Liver (tissue), 9 donors: ENCODE measurements around the gene CEP95. TPM values are rescaled to one million over a fixed set of nuclear protein-coding genes. Genes with fewer than 3 reads are reported as not detected.
"Not testable (repeated sequence)": the region's sequence is repeated elsewhere in the genome, so short reads cannot be mapped to it uniquely, and the experiment has no call there.

Experiments used
- DNase-seq: peaks from one replicate; pipeline ENCODE4 v3.0.0-alpha.2; 2017; ENCODE audit warnings: low spot score
- H3K27ac ChIP-seq, 2 donors: one replicate each; pipeline ENCODE4 v1.7.0; 2013; ENCODE audit warnings: inconsistent platforms in 2 of 2, low read length in 2 of 2, control low read depth in 1 of 2, low read depth in 1 of 2, mild to moderate bottlenecking in 1 of 2
- H3K27me3 ChIP-seq, 4 donors: one replicate each; pipeline versions ENCODE4 v1.6.1 to v1.7.0; 2013; ENCODE audit warnings: low read length in 3 of 4, inconsistent platforms in 1 of 4, mild to moderate bottlenecking in 1 of 4, moderate library complexity in 1 of 4; ENCODE audit not compliant: control insufficient read depth in 4 of 4, insufficient read depth in 4 of 4
- H3K36me3 ChIP-seq, 4 donors: one replicate each; pipeline versions ENCODE4 v1.6.1 to v1.7.0; 2013; ENCODE audit warnings: low read length in 3 of 4, mild to moderate bottlenecking in 3 of 4, low read depth in 1 of 4, moderate library complexity in 1 of 4; ENCODE audit not compliant: control insufficient read depth in 4 of 4, insufficient read depth in 3 of 4
- H3K4me1 ChIP-seq, 4 donors: one replicate each; pipeline versions ENCODE4 v1.6.1 to v1.7.0; 2013; ENCODE audit warnings: low read length in 3 of 4, mild to moderate bottlenecking in 3 of 4, moderate library complexity in 1 of 4; ENCODE audit not compliant: control insufficient read depth in 4 of 4, insufficient read depth in 4 of 4
- H3K4me3 ChIP-seq, 3 donors: one replicate each; pipeline versions ENCODE4 v1.6.1 to v1.7.0; 2013; ENCODE audit warnings: low read length in 3 of 3, control low read depth in 1 of 3, low read depth in 1 of 3, mild to moderate bottlenecking in 1 of 3
- H3K9ac ChIP-seq, 2 donors: one replicate each; pipeline ENCODE4 v1.7.0; 2013; ENCODE audit warnings: low read length in 2 of 2, mild to moderate bottlenecking in 2 of 2, moderate library complexity in 2 of 2, control low read depth in 1 of 2, low read depth in 1 of 2
- H3K9me3 ChIP-seq, 4 donors: one replicate each; pipeline versions ENCODE4 v1.6.1 to v1.7.0; 2013; ENCODE audit warnings: low read length in 3 of 4; ENCODE audit not compliant: control insufficient read depth in 4 of 4
- EGR1 ChIP-seq, 2 donors: IDR thresholded peaks; 2 replicates each; pipeline ENCODE4 v1.6.1; 2016 to 2018; ENCODE audit warnings: antibody characterized with exemption in 2 of 2, low read depth in 2 of 2
- FOXA1 ChIP-seq: IDR thresholded peaks from 2 replicates; pipeline ENCODE4 v1.6.1; 2016; ENCODE audit warnings: antibody characterized with exemption
- FOXA2 ChIP-seq: IDR thresholded peaks from 2 replicates; pipeline ENCODE4 v1.6.1; 2016; ENCODE audit warnings: antibody characterized with exemption
- GABPA ChIP-seq, 2 donors: IDR thresholded peaks in 1 of 2; conservative IDR thresholded peaks in 1 of 2; 2 replicates each; pipeline ENCODE4 v1.6.1; 2016; ENCODE audit warnings: antibody characterized with exemption in 2 of 2, mild to moderate bottlenecking in 1 of 2, moderate library complexity in 1 of 2
- HNF4G ChIP-seq: IDR thresholded peaks from 2 replicates; pipeline ENCODE4 v1.6.1; 2016; ENCODE audit warnings: antibody characterized with exemption
- JUND ChIP-seq, 2 donors: IDR thresholded peaks; 2 replicates each; pipeline ENCODE4 v1.6.1; 2016; ENCODE audit warnings: antibody characterized with exemption in 2 of 2
- NR2F2 ChIP-seq: IDR thresholded peaks from 2 replicates; pipeline ENCODE4 v1.6.1; 2016; ENCODE audit warnings: antibody characterized with exemption
- RAD21 ChIP-seq, 2 donors: IDR thresholded peaks; 2 replicates each; pipeline ENCODE4 v1.6.1; 2016; ENCODE audit warnings: antibody characterized with exemption in 2 of 2, mild to moderate bottlenecking in 2 of 2
- RXRA ChIP-seq, 2 donors: IDR thresholded peaks; 2 replicates each; pipeline ENCODE4 v1.6.1; 2017 to 2018; ENCODE audit warnings: antibody characterized with exemption in 2 of 2, mild to moderate bottlenecking in 1 of 2
- SP1 ChIP-seq: IDR thresholded peaks from 2 replicates; pipeline ENCODE4 v1.6.1; 2018; ENCODE audit warnings: antibody characterized with exemption, mild to moderate bottlenecking
- YY1 ChIP-seq: IDR thresholded peaks from 2 replicates; pipeline ENCODE4 v1.6.1; 2016; ENCODE audit warnings: antibody characterized with exemption, mild to moderate bottlenecking
- WGBS: extraction: QIAGEN DNeasy Blood & Tissue Kit; methylation state at CpG from one replicate; pipeline ENCODE4 v1.1.7; 2013; 5-methylcytosine and 5-hydroxymethylcytosine counted together
- polyA plus RNA-seq, 2 donors: library from polyadenylated mRNA; stranded (reverse) in 1 of 2; unstranded in 1 of 2; fragments of 200-250 nt in 1 of 2; fragments of >200 nt in 1 of 2; fragmentation: Nextera tagmentation in 1 of 2; extraction: Ambion mirVana in 1 of 2; gene quantifications; one replicate each; pipeline versions ENCODE4 v1.2.1 to v1.2.3, GENCODE V29; 2013 to 2015
- total RNA-seq, 2 donors: library from RNA; depleted of rRNA; stranded (reverse); fragments of >200 nt; gene quantifications; one replicate each; pipeline ENCODE4 v1.2.3, GENCODE V29; 2014
- TF ChIP-seq, protein P1 (sequence below): fragments of 150-350 bp; IDR thresholded peaks from 2 replicates; pipeline ENCODE4 v1.5.1; 2017; ENCODE audit warnings: improper control_type of control experiment, low read depth, low read length; ENCODE audit not compliant: missing input control
- TF ChIP-seq, protein P2 (sequence below): IDR thresholded peaks from 2 replicates; pipeline ENCODE4 v1.6.1; 2016; ENCODE audit warnings: antibody characterized with exemption
- donor health status: healthy.
- donor health status: healthy.
- donor health status: healthy.
- donor health status: healthy.
- donor health status: healthy.

The CEP95 gene
- total and polyA plus RNA-seq, 4 donors, result 5.3 to 23.3 (median 11.0) TPM

DNA sequence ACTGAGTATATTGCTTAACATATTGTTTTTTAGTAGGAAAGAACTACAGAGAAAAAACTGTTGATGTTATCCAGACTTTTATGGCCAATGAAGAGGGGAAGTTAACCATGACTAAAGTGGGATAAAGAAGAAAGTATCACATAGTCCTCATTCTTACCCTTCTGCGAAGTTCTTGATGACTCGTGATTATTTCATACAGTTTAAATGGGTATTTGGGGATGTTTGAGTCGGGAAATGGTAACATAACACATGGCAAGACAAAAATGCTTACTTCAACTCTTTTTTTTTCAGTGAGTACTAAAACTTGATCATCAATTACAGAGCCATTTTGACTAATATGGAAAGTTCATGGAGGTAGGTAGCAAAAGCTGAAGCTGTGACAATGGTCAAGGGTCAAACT is 14.8 kb upstream of the CEP95 start:
- TF ChIP-seq EGR1 (IDR thresholded peaks at IDR 0.05; ENCODE audit: low read depth in 2 of 2), result no peak
- no peak for TF ChIP-seq HNF4G
- no peak for TF ChIP-seq RAD21 (IDR thresholded peaks at IDR 0.05)
- Histone ChIP-seq H3K4me3 (no peak overlapping the region), H3K27ac (no peak overlapping the region), H3K4me1 (peaks cover 6 to 16% (median 10%) of the 10 kb centered on the region in 4 donors), H3K36me3 (peaks cover 0 to 9% (median 5%) of the 10 kb centered on the region in 4 donors), H3K9me3 (no peaks in the 10 kb centered on the region), H3K27me3 (no peaks in the 10 kb centered on the region), H3K9ac (no peak overlapping the region)
- 92% methylated on average over 3 of the region's 3 CpGs for WGBS
- DNase-seq, result no peak

DNA sequence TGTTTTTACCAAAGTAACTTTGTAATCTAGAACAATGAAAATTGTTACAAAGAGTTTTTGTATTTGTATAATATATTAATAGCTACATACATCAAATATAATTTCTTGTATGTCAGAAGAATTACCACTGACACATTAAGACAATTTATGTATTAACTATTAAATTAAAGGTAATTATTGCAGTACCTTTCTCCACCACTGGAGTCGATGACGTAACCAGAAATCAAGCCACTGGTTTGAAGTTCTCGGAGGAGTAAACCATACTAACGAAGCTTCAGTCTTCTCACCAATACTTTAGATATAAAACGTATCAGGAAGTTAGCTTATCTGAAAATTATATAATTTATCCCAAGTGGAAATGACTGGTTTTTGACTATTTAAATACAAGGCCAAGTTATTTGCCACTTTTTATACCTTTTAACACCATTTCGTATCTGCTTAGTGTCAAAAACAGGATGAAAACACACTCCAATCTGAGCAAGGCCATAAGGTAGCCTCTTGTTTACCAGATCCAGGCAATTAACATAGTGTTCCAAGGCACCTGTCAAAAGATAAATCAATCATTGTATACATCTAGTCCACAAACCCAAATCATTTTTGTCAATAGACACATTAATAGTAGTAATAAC is 14.2 kb upstream of the CEP95 start:
- Histone ChIP-seq H3K27me3 (no peaks in the 10 kb centered on the region), H3K27ac (no peak overlapping the region), H3K36me3 (peaks cover 0 to 9% (median 5%) of the 10 kb centered on the region in 4 donors), H3K9me3 (no peaks in the 10 kb centered on the region), H3K9ac (no peak overlapping the region), H3K4me3 (no peak overlapping the region), H3K4me1 (peaks cover 6 to 22% (median 15%) of the 10 kb centered on the region in 4 donors)
- DNase-seq, result no peak
- TF ChIP-seq NR2F2 (no peak), FOXA2 (no peak)
- TF ChIP-seq, protein P1, sequence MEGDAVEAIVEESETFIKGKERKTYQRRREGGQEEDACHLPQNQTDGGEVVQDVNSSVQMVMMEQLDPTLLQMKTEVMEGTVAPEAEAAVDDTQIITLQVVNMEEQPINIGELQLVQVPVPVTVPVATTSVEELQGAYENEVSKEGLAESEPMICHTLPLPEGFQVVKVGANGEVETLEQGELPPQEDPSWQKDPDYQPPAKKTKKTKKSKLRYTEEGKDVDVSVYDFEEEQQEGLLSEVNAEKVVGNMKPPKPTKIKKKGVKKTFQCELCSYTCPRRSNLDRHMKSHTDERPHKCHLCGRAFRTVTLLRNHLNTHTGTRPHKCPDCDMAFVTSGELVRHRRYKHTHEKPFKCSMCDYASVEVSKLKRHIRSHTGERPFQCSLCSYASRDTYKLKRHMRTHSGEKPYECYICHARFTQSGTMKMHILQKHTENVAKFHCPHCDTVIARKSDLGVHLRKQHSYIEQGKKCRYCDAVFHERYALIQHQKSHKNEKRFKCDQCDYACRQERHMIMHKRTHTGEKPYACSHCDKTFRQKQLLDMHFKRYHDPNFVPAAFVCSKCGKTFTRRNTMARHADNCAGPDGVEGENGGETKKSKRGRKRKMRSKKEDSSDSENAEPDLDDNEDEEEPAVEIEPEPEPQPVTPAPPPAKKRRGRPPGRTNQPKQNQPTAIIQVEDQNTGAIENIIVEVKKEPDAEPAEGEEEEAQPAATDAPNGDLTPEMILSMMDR, result peak; percentile 50
- 82% methylated on average over 6 of the region's 6 CpGs for WGBS

DNA sequence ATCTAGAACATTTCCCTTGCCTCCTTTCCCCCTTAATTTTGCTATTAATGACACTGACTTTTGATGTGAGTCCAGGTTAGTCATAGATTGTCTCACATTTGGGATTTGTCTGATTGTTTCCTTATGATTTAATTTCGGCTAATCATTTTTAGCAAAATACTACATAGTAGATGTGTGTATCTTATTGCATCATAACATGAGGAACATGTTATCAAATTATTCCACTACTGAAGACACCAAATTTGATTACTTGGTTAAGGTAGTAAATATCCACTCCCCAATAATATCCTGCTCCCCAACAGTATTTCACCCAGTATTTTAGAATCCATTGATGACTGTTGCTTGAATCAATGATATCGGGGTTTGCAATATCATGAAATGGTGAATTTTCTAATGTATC is 12.7 kb upstream of the CEP95 start:
- Histone ChIP-seq H3K4me1 (peaks cover 6 to 35% (median 26%) of the 10 kb centered on the region in 4 donors), H3K9ac (no peak overlapping the region), H3K36me3 (peaks cover 0 to 22% (median 14%) of the 10 kb centered on the region in 4 donors), H3K4me3 (no peak overlapping the region), H3K9me3 (no peaks in the 10 kb centered on the region), H3K27me3 (no peaks in the 10 kb centered on the region), H3K27ac (no peak overlapping the region)
- TF ChIP-seq, protein P1, result no peak
- no peak for TF ChIP-seq HNF4G
- no peak for TF ChIP-seq JUND (IDR thresholded peaks at IDR 0.05)
- TF ChIP-seq SP1, result no peak
- TF ChIP-seq RXRA (IDR thresholded peaks at IDR 0.05), result no peak
- no peak for TF ChIP-seq RAD21 (IDR thresholded peaks at IDR 0.05)
- no peak for TF ChIP-seq YY1
- no peak for TF ChIP-seq FOXA1
- no peak for TF ChIP-seq GABPA (IDR thresholded peaks at IDR 0.05 in 1 of 2, conservative IDR thresholded peaks at IDR 0.05 in 1 of 2)
- TF ChIP-seq, protein P2, sequence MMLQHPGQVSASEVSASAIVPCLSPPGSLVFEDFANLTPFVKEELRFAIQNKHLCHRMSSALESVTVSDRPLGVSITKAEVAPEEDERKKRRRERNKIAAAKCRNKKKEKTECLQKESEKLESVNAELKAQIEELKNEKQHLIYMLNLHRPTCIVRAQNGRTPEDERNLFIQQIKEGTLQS, result no peak
- WGBS, result 96% methylated on average over 2 of the region's 2 CpGs
- no peak for DNase-seq

DNA sequence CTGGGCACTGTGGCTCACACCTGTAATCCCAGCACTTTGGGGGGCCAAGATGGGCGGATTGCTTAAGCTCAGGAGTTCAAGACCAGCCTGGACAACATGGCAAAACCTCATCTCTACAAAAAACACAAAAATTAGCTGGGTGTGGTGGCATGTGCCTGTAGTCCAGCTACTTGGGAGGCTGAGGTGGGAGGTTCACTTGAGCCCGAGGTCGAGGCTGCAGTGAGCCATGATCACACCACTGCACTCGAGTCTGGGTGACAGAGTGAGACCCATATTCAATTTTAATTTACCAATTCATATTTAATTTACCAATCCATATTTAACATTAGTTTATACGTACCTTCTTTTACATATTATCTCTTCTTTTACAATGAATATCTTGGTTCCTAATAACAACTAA is 11.5 kb upstream of the CEP95 start:
- not testable (repeated sequence) for H3K9ac ChIP-seq, H3K4me3 ChIP-seq, DNase-seq, H3K9me3 ChIP-seq, H3K27ac ChIP-seq, H3K27me3 ChIP-seq
- peaks cover 6 to 30% (median 22%) of the 10 kb centered on the region in 4 donors for H3K36me3 ChIP-seq
- 93% methylated on average over 5 of the region's 5 CpGs for WGBS
- peaks cover 6 to 41% (median 32%) of the 10 kb centered on the region in 4 donors for H3K4me1 ChIP-seq
